ENCODE data around the gene PTPRG.

Gene PTPRG

GRCh38 chr3:61841111-61841845, 279.9 kb downstream of the PTPRG start:
- H3K4me2 ChIP-seq (ENCODE audit: low read depth, low read length, poor library complexity, severe bottlenecking), result no peak overlapping the region
- no peaks in the 10 kb centered on the region for H3K36me3 ChIP-seq (ENCODE audit: insufficient read depth, low read length)
- no peaks in the 10 kb centered on the region for H3F3A ChIP-seq (ENCODE audit: low read depth)
- no peaks in the 10 kb centered on the region for H3K79me2 ChIP-seq (ENCODE audit: insufficient read depth, low read length)
- no peak overlapping the region for H3K9ac ChIP-seq (ENCODE audit: low read depth, low read length, poor library complexity, severe bottlenecking)
- no peak overlapping the region for H2AFZ ChIP-seq (ENCODE audit: low read length)
- no peaks in the 10 kb centered on the region for H3K27me3 ChIP-seq (ENCODE audit: insufficient read depth, low read length, poor library complexity, severe bottlenecking)
- no peak for TF ChIP-seq CTCF (conservative IDR thresholded peaks at IDR 0.05; ENCODE audit: low read length)
- H3K9me2 ChIP-seq (replicated peaks; ENCODE audit: low read depth, low read length), result no peaks in the 10 kb centered on the region
- H3K9me3 ChIP-seq (ENCODE audit: insufficient read depth, low read depth, low read length), result no peaks in the 10 kb centered on the region
- H4K20me1 ChIP-seq (ENCODE audit: insufficient read depth, low read length, poor library complexity, severe bottlenecking), result no peaks in the 10 kb centered on the region
- H3K4me1 ChIP-seq (ENCODE audit: insufficient read depth, low read length, poor library complexity, severe bottlenecking), result peaks cover 4% of the 10 kb centered on the region
- H3K4me3 ChIP-seq (ENCODE audit: low read length, poor library complexity, severe bottlenecking), result no peak overlapping the region

GRCh38 chr3:61841988-61842387, 280.6 kb downstream of the PTPRG start:
- H3K9me2 ChIP-seq (replicated peaks; ENCODE audit: low read depth, low read length), result no peaks in the 10 kb centered on the region
- no peaks in the 10 kb centered on the region for H3K36me3 ChIP-seq (ENCODE audit: insufficient read depth, low read length)
- peaks cover 4% of the 10 kb centered on the region for H3K4me1 ChIP-seq (ENCODE audit: insufficient read depth, low read length, poor library complexity, severe bottlenecking)
- no peaks in the 10 kb centered on the region for H3K79me2 ChIP-seq (ENCODE audit: insufficient read depth, low read length)
- H3K9ac ChIP-seq (ENCODE audit: low read depth, low read length, poor library complexity, severe bottlenecking), result no peak overlapping the region
- TF ChIP-seq EZH2phosphoT487 (IDR thresholded peaks at IDR 0.05; ENCODE audit: borderline replicate concordance) (no peak), CTCF (conservative IDR thresholded peaks at IDR 0.05; ENCODE audit: low read length) (no peak)
- H3K27me3 ChIP-seq (ENCODE audit: insufficient read depth, low read length, poor library complexity, severe bottlenecking), result no peaks in the 10 kb centered on the region
- H4K20me1 ChIP-seq (ENCODE audit: insufficient read depth, low read length, poor library complexity, severe bottlenecking), result no peaks in the 10 kb centered on the region
- H3K4me3 ChIP-seq (ENCODE audit: low read length, poor library complexity, severe bottlenecking), result no peak overlapping the region
- H3F3A ChIP-seq (ENCODE audit: low read depth), result no peaks in the 10 kb centered on the region
- H3K4me2 ChIP-seq (ENCODE audit: low read depth, low read length, poor library complexity, severe bottlenecking), result no peak overlapping the region
- no peak overlapping the region for H2AFZ ChIP-seq (ENCODE audit: low read length)
- no peaks in the 10 kb centered on the region for H3K9me3 ChIP-seq (ENCODE audit: insufficient read depth, low read depth, low read length)

- H3K9me3 ChIP-seq (ENCODE audit: insufficient read depth, low read depth, low read length), result no peaks in the 10 kb centered on the region
- TF ChIP-seq EZH2phosphoT487 (IDR thresholded peaks at IDR 0.05; ENCODE audit: borderline replicate concordance) (no peak), CTCF (conservative IDR thresholded peaks at IDR 0.05; ENCODE audit: low read length) (no peak)
- no peak overlapping the region for H3K4me2 ChIP-seq (ENCODE audit: low read depth, low read length, poor library complexity, severe bottlenecking)
- H4K20me1 ChIP-seq (ENCODE audit: insufficient read depth, low read length, poor library complexity, severe bottlenecking), result no peaks in the 10 kb centered on the region
- H2AFZ ChIP-seq (ENCODE audit: low read length), result no peak overlapping the region
- H3K4me1 ChIP-seq (ENCODE audit: insufficient read depth, low read length, poor library complexity, severe bottlenecking), result peaks cover 7% of the 10 kb centered on the region
- H3K4me3 ChIP-seq (ENCODE audit: low read length, poor library complexity, severe bottlenecking), result no peak overlapping the region
- no peaks in the 10 kb centered on the region for H3K36me3 ChIP-seq (ENCODE audit: insufficient read depth, low read length)
- H3K27me3 ChIP-seq (ENCODE audit: insufficient read depth, low read length, poor library complexity, severe bottlenecking), result no peaks in the 10 kb centered on the region
- H3F3A ChIP-seq (ENCODE audit: low read depth), result no peaks in the 10 kb centered on the region
- no peaks in the 10 kb centered on the region for H3K79me2 ChIP-seq (ENCODE audit: insufficient read depth, low read length)
- no peaks in the 10 kb centered on the region for H3K9me2 ChIP-seq (replicated peaks; ENCODE audit: low read depth, low read length)
- no peak overlapping the region for H3K9ac ChIP-seq (ENCODE audit: low read depth, low read length, poor library complexity, severe bottlenecking)
Measured at GRCh38 chr3:61844346-61844745, 283.0 kb downstream of the PTPRG start.

Measured in Loucy (cell line).